C4-2B (cell line): ENCODE results near the gene TBL1XR1.

Experiments
- CTCF ChIP-seq: fragments of 450-650 bp; conservative IDR thresholded peaks from 2 replicates; pipeline ENCODE4 v1.5.1; 2017; ENCODE audit warnings: mild to moderate bottlenecking
- ZFX ChIP-seq: fragments of 450-650 bp; IDR thresholded peaks from 2 replicates; pipeline ENCODE4 v1.6.1; 2017

DNA sequence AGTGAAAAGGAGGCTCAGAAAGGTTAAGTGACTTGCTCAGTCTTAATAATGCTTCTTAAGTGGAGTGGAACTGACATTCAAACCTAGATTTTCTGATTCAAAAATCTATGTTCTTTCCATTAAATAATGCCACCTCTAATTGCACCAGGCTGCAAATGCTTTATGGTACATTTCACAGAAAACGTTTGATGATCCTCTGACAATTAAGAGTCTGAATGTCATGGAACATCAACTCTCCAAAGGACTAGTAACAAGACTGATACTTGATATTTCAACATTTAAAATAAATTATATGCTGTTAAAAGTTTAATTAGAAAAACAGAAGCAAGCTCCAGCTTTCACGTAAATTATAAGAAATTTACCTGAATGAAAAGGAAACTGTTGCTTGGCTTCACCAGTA, 151.5 kb downstream of the TBL1XR1 start:
- TF ChIP-seq CTCF (no peak), ZFX (no peak)
